K562 (cell line): ENCODE results near the gene GNAT1. TPM values are rescaled to one million over a fixed set of nuclear protein-coding genes. Genes with fewer than 3 reads are reported as not detected.

Experiments
- ATAC-seq: fragments of 200-7000 bp; cut with Tn5 transposase; 3 replicates; pipeline ENCODE4 v1.9.1; 2020; ENCODE audit warnings: moderate library complexity
- BruUV-seq: library from RNA; stranded (reverse); fragments of 400-500 nt; replicated peaks from 2 replicates; lab custom pipeline; 2021; lab: Mats Ljungman, UMichigan
- CTCF ChIA-PET: fragments of 300-600 bp; formaldehyde crosslinking; extraction: SDS; loops from one replicate; lab custom pipeline; 2021; ENCODE audit warnings: low intra/inter-chr PET ratio; lab: Yijun Ruan, JAX
- POLR2A ChIA-PET: fragments of 300-600, 350-650 bp; sonication (Branson Sonifier 250); formaldehyde crosslinking; extraction: SDS; loops from one replicate; lab custom pipeline; 2021; ENCODE audit warnings: antibody characterized with exemption, inconsistent platforms; lab: Yijun Ruan, JAX
- DNase-seq, 4 experiments: peaks; one replicate each; pipeline versions ENCODE4 v3.0.0 to v3.0.0-alpha.2; 2011 to 2018; ENCODE audit warnings: low spot score in 3 of 4, mixed read lengths in 3 of 4; ENCODE audit errors: extremely low read depth in 1 of 4
- FAIRE-seq: peaks from 2 replicates; lab custom pipeline; 2011; peaks lifted over from hg19 to GRCh38; lab: Jason Lieb, UNC
- H2AFZ ChIP-seq: 2 replicates; pipeline ENCODE4 v1.6.0; 2011; ENCODE audit warnings: low read depth, low read length, control low read depth, inconsistent platforms
- H3K27ac ChIP-seq: fragments of 200-600 bp; 3 replicates; pipeline ENCODE4 v1.8.0; 2011; ENCODE audit warnings: low read depth, mild to moderate bottlenecking, control low read depth, inconsistent platforms, low read length, moderate library complexity, mixed read lengths; ENCODE audit errors: extremely low read depth
- H3K27me3 ChIP-seq, 2 experiments: fragments of 300-600 bp in 1 of 2; 2 replicates in 1 of 2; 3 replicates in 1 of 2; pipeline versions ENCODE4 v1.6.0 to v1.8.0; 2011; ENCODE audit warnings: inconsistent platforms in 2 of 2, low read length in 2 of 2, mild to moderate bottlenecking in 1 of 2, mixed read lengths in 1 of 2, moderate library complexity in 1 of 2; ENCODE audit not compliant: control insufficient read depth in 2 of 2, insufficient read depth in 2 of 2
- H3K36me3 ChIP-seq: fragments of 300-600 bp; 3 replicates; pipeline ENCODE4 v1.8.0; 2011; ENCODE audit warnings: mild to moderate bottlenecking, low read length, inconsistent platforms; ENCODE audit not compliant: control insufficient read depth, insufficient read depth
- H3K4me1 ChIP-seq, 2 experiments: fragments of 200-600 bp in 1 of 2; replicated peaks in 1 of 2; 2 replicates in 1 of 2; 3 replicates in 1 of 2; pipeline versions ENCODE4 v1.5.1 to v1.8.0; 2011; ENCODE audit warnings: inconsistent platforms in 2 of 2, low read length in 2 of 2, mild to moderate bottlenecking in 1 of 2, mixed read lengths in 1 of 2, moderate library complexity in 1 of 2; ENCODE audit not compliant: control insufficient read depth in 2 of 2, insufficient read depth in 2 of 2
- H3K4me2 ChIP-seq: 2 replicates; pipeline ENCODE4 v1.6.1; 2011; ENCODE audit warnings: low read length, control low read depth, inconsistent platforms, mixed read lengths; ENCODE audit not compliant: insufficient read depth
- H3K4me3 ChIP-seq: fragments of 200-600 bp; sonication (generic), shearing (Covaris generic); 2 replicates; pipeline ENCODE4 v1.5.1; 2016; ENCODE audit warnings: control low read depth, inconsistent platforms
- H3K79me2 ChIP-seq: fragments of 200-600 bp; 3 replicates; pipeline ENCODE4 v1.8.0; 2011; ENCODE audit warnings: low read length, inconsistent platforms; ENCODE audit not compliant: control insufficient read depth, insufficient read depth
- H3K9ac ChIP-seq, 2 experiments: 2 replicates each; pipeline versions ENCODE4 v1.6.0 to v1.6.1; 2011; ENCODE audit warnings: low read depth in 2 of 2, low read length in 2 of 2, control low read depth in 1 of 2, inconsistent platforms in 1 of 2, mild to moderate bottlenecking in 1 of 2, mixed read lengths in 1 of 2; ENCODE audit not compliant: insufficient read depth in 1 of 2
- H3K9me1 ChIP-seq: one replicate; pipeline ENCODE4 v1.6.0; 2011; ENCODE audit warnings: inconsistent platforms, mild to moderate bottlenecking, low read length, moderate library complexity; ENCODE audit not compliant: control insufficient read depth, insufficient read depth
- H3K9me3 ChIP-seq: replicated peaks from 2 replicates; pipeline ENCODE4 v1.5.1; 2011; ENCODE audit warnings: low read depth, low read length, inconsistent platforms; ENCODE audit not compliant: control insufficient read depth, insufficient read depth
- H4K20me1 ChIP-seq: replicated peaks from 2 replicates; pipeline ENCODE4 v1.6.1; 2011; ENCODE audit warnings: low read length, inconsistent platforms, mixed read lengths; ENCODE audit not compliant: control insufficient read depth, insufficient read depth
- BACH1 ChIP-seq: fragments of 200-800 bp; sonication (Bioruptor generic); IDR thresholded peaks from 2 replicates; pipeline ENCODE4 v1.6.1; 2016; ENCODE audit warnings: missing genetic modification characterization, missing compliant biosample characterization
- CREM ChIP-seq: IDR thresholded peaks from 2 replicates; pipeline ENCODE4 v1.6.1; 2014; ENCODE audit warnings: antibody characterized with exemption, low read depth
- FOXO4 ChIP-seq: fragments of 450-650 bp; formaldehyde crosslinking; IDR thresholded peaks from 2 replicates; pipeline ENCODE4 v1.4.0; 2020; ENCODE audit warnings: mild to moderate bottlenecking, moderate library complexity
- HNRNPK ChIP-seq: fragments of 200-400 bp; formaldehyde crosslinking; IDR thresholded peaks from one replicate; pipeline ENCODE4 v1.6.1; 2018; ENCODE audit warnings: mild to moderate bottlenecking, low read depth, low read length; ENCODE audit not compliant: poor library complexity, severe bottlenecking
- KLF16 ChIP-seq: IDR thresholded peaks from 2 replicates; pipeline ENCODE4 v1.6.1; 2016; ENCODE audit warnings: antibody characterized with exemption
- MED1 ChIP-seq: sonication (generic); formaldehyde crosslinking; IDR thresholded peaks from 2 replicates; pipeline ENCODE4 v1.8.1; 2023; ENCODE audit warnings: missing genetic modification reagents, borderline replicate concordance
- SNIP1 ChIP-seq: fragments of 450-650 bp; IDR thresholded peaks from 2 replicates; pipeline ENCODE4 v1.7.1; 2017; ENCODE audit warnings: low read depth, mild to moderate bottlenecking
- SRF ChIP-seq, 2 experiments: fragments of 250-450, 450-650 bp in 1 of 2; sonication (Bioruptor Pico) in 1 of 2; sonication (generic) in 1 of 2; formaldehyde crosslinking; IDR thresholded peaks; 2 replicates each; pipeline versions ENCODE4 v1.5.0 to v1.5.1; 2020 to 2022; ENCODE audit warnings: mild to moderate bottlenecking in 1 of 2, missing genetic modification reagents in 1 of 2
- SRSF9 ChIP-seq: fragments of 200-400 bp; formaldehyde crosslinking; IDR thresholded peaks from 2 replicates; pipeline ENCODE4 v1.6.1; 2017; ENCODE audit warnings: low read depth, low read length, borderline replicate concordance
- TAL1 ChIP-seq: fragments of 450-650 bp; IDR thresholded peaks from 2 replicates; pipeline ENCODE4 v1.6.1; 2016; ENCODE audit warnings: mild to moderate bottlenecking
- ZFP30 ChIP-seq: fragments of 250-450 bp; sonication (Bioruptor Pico); IDR thresholded peaks from 2 replicates; pipeline ENCODE4 v1.8.0; 2022; ENCODE audit warnings: moderate library complexity, mild to moderate bottlenecking, inconsistent platforms, borderline replicate concordance
- ZNF24 ChIP-seq: fragments of 450-650 bp; IDR thresholded peaks from 2 replicates; pipeline ENCODE4 v1.6.1; 2016
- ZNF79 ChIP-seq: fragments of 250-450 bp; sonication (Bioruptor Pico); IDR thresholded peaks from 2 replicates; pipeline ENCODE4 v1.4.0; 2020; ENCODE audit warnings: low read depth, mild to moderate bottlenecking, moderate library complexity
- WGBS: fragments of 100-300 bp; shearing (Covaris generic); methylation state at CpG from one replicate; pipeline ENCODE4 v1.1.6; 2016; ENCODE audit warnings: low coverage, mixed read lengths; ENCODE audit not compliant: insufficient coverage; ENCODE audit errors: missing lambda C conversion rate; 5-methylcytosine and 5-hydroxymethylcytosine counted together
- in situ Hi-C: fragments of 300-500 bp; cut with MboI; formaldehyde crosslinking; loops from 4 replicates; pipeline ENCODE4 v1.15.0; 2018; ENCODE audit warnings: inconsistent platforms, mixed read lengths
- intact Hi-C: fragments of 100-400 bp; cut with micrococcal nuclease; formaldehyde crosslinking; loops from 2 replicates; pipeline ENCODE4 v1.14.2; 2022
- polyA plus RNA-seq, 8 experiments: library from polyadenylated mRNA; depleted of rRNA in 4 of 8; stranded (reverse) in 5 of 8; unstranded in 3 of 8; fragments of >200 nt; fragmentation: Nextera tagmentation in 2 of 8; fragmentation: Illumina TruSeq in 1 of 8; extraction: Ambion mirVana in 2 of 8; extraction: Trizol in 1 of 8; gene quantifications; 2 replicates each; pipeline versions ENCODE4 v1.2.1 to v1.2.3, GENCODE V29; 2011 to 2014; ENCODE audit warnings: inconsistent platforms in 1 of 8, missing spikeins in 1 of 8
- total RNA-seq, 7 experiments: library from RNA; depleted of rRNA in 6 of 7; stranded (reverse); fragments of >200 nt in 6 of 7; fragmentation: Illumina TruSeq in 2 of 7; extraction: Trizol in 2 of 7; gene quantifications; 2 replicates each; pipeline versions ENCODE4 v1.2.1 to v1.2.3, GENCODE V29; 2011 to 2021; ENCODE audit warnings: low replicate concordance in 1 of 7
- TF ChIP-seq, protein P1 (sequence below): sonication (generic); formaldehyde crosslinking; IDR thresholded peaks from 2 replicates; pipeline ENCODE4 v1.8.1; 2023; ENCODE audit warnings: mild to moderate bottlenecking, missing genetic modification reagents, moderate library complexity
- TF ChIP-seq, protein P2 (sequence below): fragments of 250-450 bp; sonication (Bioruptor Pico); IDR thresholded peaks from 2 replicates; pipeline ENCODE4 v1.5.0; 2021; ENCODE audit warnings: mild to moderate bottlenecking, borderline replicate concordance

Gene GNAT1
- total and polyA plus RNA-seq, 9 of the 15 experiments (the other 6 are each of a cell fraction or from before 2014, with no cell fraction given): not detected

- Histone ChIP-seq H3K9me3 (no peaks in the 10 kb centered on the region), H2AFZ (no peak overlapping the region), H3K4me3 (no peak overlapping the region), H3K4me1 (peaks cover 0 to 17% of the 10 kb centered on the region in 2 experiments), H3K4me2 (no peak overlapping the region), H3K79me2 (no peaks in the 10 kb centered on the region), H3K9me1 (no peaks in the 10 kb centered on the region), H4K20me1 (no peaks in the 10 kb centered on the region), H3K27me3 (peaks cover 3 to 19% of the 10 kb centered on the region in 2 experiments; a peak in 2 of 5 replicates), H3K9ac (peak overlapping the region in 1 of 2 experiments; percentile 64; a peak in 1 of 4 replicates), H3K27ac (no peak overlapping the region), H3K36me3 (no peaks in the 10 kb centered on the region)
- ChIA-PET CTCF (interaction anchor here (0.7 kb wide), 1 partner anchor 520 kb away, joined by 3 read pairs; no protein-coding TSS in a partner anchor), POLR2A (no interaction called here)
- TF ChIP-seq ZNF24 (no peak), FOXO4 (CRISPR knock-in tag) (no peak), TAL1 (no peak), BACH1 (tag) (no peak), SNIP1 (no peak), ZNF79 (CRISPR knock-in tag) (no peak), SRF (CRISPR knock-in tag; IDR thresholded peaks at IDR 0.05) (no peak), KLF16 (no peak), HNRNPK (no peak), MED1 (CRISPR knock-in tag) (no peak), SRSF9 (no peak), CREM (no peak), ZFP30 (CRISPR knock-in tag) (no peak)
- TF ChIP-seq, protein P1, sequence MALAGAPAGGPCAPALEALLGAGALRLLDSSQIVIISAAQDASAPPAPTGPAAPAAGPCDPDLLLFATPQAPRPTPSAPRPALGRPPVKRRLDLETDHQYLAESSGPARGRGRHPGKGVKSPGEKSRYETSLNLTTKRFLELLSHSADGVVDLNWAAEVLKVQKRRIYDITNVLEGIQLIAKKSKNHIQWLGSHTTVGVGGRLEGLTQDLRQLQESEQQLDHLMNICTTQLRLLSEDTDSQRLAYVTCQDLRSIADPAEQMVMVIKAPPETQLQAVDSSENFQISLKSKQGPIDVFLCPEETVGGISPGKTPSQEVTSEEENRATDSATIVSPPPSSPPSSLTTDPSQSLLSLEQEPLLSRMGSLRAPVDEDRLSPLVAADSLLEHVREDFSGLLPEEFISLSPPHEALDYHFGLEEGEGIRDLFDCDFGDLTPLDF (CRISPR knock-in tag): no peak
- TF ChIP-seq, protein P2, sequence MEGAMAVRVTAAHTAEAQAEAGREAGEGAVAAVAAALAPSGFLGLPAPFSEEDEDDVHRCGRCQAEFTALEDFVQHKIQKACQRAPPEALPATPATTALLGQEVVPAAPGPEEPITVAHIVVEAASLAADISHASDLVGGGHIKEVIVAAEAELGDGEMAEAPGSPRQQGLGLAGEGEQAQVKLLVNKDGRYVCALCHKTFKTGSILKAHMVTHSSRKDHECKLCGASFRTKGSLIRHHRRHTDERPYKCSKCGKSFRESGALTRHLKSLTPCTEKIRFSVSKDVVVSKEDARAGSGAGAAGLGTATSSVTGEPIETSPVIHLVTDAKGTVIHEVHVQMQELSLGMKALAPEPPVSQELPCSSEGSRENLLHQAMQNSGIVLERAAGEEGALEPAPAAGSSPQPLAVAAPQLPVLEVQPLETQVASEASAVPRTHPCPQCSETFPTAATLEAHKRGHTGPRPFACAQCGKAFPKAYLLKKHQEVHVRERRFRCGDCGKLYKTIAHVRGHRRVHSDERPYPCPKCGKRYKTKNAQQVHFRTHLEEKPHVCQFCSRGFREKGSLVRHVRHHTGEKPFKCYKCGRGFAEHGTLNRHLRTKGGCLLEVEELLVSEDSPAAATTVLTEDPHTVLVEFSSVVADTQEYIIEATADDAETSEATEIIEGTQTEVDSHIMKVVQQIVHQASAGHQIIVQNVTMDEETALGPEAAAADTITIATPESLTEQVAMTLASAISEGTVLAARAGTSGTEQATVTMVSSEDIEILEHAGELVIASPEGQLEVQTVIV (CRISPR knock-in tag): no peak
- ATAC-seq (no peak), DNase-seq (no peak), FAIRE-seq (no peak)
- no TSS peak for BruUV-seq
- intact Hi-C loops: loop anchor here (1.0 kb wide), 1 partner anchor 28 kb away; no protein-coding TSS in a partner anchor
- in situ Hi-C loops: no loop called here
- 50% methylated on average over 1 of the region's 1 CpG for WGBS
These were observed 30.7 kb downstream of the GNAT1 start for GRCh38 chr3:50222169-50222528.
